GM19438 (cell line): ENCODE measurements around the gene IFNK.

Experiments used
- ATAC-seq: cut with Tn5 transposase; IDR thresholded peaks from one replicate; pipeline ENCODE4 v1.9.1; 2021; ENCODE audit warnings: low read depth; ENCODE audit not compliant: unreplicated experiment

IFNK gene

DNA sequence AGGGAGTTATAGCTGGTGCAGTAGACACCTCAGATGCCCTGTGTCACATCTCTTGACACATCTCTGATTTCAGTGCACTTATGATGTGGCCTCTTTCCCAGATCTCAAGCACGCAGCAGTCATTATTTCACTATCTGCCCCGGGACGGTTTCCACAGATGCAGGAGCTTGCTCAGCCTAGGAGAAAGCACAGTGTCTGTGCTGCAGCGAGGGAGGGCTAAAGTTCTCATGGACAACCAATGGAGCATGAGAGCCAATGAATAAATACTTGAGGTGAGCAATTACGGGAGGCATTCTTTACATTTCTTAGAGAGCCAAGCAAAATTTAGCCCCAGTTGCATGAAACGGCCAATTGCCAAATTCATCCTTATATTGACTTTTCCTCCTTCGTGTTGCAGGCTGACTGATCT lies 12.9 kb downstream of the IFNK start:
- ATAC-seq, result no peak

DNA sequence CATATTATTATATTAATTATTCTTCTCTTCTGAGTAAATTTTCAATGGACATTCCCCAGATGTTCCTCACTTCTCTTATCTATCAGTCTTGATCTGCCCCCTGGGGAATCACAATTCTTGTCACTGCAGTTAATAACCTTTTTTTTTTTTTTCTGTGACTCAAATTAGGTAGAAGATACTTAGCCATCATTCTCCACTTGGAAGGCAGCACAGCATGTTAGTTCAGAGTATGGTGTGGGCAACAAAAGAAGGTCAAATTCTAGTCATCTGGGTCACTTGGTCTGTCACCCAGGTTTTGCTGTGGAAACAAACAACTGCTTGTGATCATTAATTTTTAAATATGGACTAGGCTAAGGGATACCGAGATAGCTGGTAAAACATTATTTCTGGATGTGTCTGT lies 13.7 kb downstream of the IFNK start:
- no peak for ATAC-seq

DNA sequence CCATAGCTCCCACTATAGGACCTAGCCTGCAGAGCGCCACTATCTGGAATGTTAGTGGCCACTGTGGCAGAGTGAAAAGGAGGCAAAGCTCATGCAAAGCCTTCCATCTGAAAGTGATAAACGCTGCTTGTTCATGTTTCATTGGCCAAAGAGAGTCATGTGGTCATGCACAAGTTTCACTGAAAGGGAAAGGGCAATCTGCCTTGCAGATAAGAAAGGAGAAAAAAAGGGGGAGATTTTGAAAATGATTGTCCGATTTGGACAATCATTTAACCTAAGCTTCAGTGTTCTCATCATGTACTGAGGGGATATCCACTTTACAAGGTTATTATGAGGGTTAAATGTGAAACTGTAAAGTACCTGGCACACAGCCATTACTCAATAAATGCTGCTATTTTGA lies 14.6 kb downstream of the IFNK start:
- ATAC-seq, result no peak

DNA sequence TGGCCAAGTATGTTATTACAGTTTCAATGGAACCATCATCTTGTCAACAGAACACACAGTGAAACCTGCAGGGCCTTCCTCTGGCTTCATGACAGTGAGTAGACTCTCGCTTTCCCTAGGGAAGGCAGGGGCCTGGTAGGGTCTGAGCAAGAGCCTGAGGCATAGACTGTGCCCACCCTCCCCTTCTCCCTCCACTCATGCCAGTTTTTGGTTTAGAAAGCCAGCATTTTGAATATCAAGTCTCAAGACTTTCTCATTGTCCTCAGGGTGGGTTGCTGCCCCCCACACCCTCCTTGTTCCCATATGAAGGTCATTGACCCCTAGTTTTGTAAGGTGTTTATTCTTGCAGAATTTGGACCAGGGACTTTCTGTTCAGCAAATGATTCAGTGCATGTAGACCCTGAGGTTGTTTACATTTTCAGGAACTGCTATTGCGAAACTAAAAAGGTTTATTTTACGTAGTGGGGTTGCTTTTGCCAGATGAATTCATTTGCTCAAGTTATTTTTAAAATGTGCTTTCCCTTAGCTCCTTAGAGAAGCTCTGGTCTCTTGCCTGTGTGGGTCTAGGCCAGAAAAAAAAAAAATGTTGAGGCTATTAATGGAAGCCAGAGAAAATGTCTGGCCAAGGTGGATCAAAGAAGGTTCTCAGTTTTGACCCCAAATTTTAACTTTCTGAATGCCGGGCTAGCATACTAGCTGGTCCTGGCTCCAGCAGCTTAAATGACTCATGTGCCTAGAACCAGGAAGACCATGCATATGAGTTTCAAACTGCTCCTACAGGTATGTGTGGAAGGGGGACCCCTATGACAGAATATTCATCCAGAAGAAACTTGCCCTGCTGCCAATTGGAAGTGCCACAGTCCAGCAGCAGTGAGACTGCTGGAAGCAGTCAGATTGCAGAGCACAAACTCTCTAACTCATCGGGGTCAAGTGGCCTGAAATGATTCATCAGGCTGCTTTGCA lies 15.7 kb downstream of the IFNK start:
- ATAC-seq, result peak; percentile 45

DNA sequence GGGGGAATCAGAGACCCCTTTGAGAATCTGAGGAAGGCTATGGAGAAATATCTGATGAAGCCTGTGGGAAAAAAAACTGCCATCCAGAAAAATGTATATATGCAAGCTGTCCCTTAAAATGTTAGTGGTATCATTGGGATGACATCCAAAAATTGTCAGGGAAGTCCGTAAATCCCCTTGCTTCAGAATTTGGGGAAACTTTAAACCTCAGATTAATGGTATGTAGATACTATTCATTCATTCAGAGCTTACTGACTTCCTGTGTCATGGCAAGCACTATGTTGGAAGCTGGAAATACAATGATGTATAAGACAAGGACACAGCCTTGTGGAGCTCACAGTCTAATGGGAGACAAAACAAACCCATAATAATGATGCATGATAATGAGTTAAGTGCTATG lies 16.4 kb downstream of the IFNK start:
- ATAC-seq, result no peak

DNA sequence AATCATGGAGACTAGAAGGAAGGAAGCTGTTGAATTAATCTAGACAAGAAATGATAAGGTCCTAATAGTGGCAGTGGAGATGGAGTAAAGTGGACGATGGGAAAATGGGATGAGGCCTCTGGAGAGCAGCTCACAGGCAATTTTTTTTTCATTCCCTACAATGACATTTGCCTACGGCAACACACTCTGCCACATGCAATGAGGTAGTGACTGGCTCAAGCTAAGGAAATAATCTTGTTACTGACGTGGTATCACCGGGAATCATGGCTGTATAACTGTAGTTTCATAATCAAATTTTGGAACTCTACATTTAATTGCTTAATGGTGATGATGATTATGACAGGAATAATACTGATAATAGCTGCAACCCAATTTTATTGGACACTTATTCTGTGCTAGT lies 17.6 kb downstream of the IFNK start:
- ATAC-seq, result no peak

DNA sequence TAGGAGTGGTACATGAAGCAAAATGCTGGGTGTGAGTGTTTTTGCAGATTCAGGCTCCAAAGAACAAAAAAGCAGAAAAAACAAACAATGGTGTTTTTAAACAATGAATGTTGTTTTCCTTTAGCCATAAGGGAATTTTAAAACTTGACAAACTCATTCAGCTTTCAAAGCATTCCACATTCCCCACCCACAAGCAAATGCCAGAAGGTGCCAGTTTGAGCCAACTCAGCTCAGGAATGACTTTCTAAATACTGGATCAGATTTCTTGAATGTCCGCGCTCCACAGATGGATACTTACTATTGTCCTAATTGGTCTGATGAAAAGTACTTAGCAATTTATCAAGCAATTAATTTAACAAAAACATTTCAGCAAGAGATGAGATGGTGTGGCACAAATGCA lies 18.4 kb downstream of the IFNK start:
- ATAC-seq, result no peak

DNA sequence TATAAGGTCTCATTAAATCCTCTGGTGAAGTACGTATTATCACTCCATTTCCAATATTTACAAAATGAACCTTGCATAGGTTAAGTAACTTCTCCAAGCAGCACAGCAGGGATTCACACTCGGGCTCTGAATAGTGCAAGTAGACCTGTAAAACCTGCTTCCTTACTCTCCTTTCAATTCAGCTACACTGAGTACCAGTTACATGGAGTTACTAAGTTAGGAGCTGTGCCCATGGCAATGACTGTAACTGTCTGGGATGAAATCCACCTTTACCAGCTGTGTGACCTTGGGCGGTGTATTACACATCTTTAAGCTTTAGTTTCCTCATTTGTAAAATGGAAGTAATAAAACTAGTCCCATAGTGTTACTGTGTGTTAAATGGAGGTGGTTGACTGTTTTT lies 21.4 kb downstream of the IFNK start:
- ATAC-seq, result no peak

DNA sequence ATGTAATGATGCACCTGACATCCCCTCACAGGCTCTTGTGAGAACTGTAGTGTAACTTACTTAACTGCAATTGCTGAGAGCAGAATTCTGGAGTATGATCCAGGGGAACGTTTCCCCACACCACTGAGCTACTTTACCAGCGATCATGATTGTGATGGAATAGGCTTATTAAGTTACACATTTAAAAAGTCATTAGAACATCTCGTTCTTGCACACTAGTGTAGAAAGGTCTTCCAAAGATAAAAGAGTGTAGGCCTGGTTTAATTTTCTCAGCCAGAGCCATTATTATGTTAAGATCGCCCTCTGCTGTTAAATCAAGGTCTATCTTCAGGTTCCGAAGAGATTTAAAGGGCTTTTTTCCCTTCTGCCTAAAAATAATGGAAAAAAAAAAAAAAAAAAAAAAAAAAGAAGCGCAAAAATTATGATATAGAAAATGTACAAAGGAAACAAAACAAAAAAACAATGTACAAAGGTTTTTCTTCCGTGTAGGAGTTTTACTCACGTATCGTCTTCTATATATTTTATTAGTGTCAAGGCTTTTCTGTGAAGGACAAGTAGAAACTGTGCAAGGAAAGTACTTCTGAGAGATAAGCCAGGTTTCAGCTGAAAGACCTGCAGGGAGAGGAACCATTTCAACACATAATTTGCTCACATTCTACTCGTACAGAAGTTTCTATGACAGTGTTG lies 24.1 kb downstream of the IFNK start:
- ATAC-seq, result no peak

DNA sequence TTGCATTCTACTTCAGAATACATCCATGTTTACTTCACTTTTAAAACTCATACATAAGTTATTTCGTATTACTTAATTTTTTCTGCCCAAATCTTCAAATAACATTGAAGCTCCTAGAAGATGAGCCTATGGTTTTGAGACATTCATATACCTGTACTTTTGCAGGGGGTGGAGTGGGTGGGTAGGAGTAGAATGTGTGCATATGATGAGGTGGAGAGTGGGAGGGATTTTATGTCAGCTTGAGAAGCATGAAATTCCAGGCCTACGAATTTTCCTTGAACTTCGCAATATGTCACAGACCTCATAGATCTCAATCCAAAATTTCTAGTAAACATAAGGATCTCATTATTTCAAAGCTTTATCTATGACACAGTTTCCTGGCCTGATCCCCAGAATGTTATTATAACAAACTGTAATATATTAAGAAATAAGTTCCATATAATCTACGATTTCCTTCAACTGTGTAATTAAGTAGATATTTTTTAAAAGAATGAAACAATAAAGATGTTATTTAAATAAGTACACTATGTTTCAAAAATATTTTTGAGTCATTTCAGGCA lies 25.2 kb downstream of the IFNK start:
- no peak for ATAC-seq

DNA sequence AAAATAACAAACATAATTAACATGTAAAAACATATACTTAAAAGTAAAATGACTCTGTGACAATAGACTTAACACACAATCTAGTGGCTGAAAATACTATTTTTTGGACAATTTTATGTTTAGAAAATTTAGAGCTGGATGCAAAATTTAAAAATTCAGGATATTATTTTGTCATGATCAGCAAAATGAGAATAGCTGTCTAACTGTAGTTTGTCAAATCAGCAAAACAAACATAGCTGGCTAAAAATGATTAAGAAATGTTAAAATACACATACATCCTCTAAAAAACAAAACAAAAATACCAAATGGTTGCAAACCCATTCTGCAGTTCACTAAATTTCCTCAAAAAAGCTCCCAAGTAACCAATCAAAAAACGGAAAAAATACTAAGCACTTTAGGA lies 30.6 kb downstream of the IFNK start:
- no peak for ATAC-seq

DNA sequence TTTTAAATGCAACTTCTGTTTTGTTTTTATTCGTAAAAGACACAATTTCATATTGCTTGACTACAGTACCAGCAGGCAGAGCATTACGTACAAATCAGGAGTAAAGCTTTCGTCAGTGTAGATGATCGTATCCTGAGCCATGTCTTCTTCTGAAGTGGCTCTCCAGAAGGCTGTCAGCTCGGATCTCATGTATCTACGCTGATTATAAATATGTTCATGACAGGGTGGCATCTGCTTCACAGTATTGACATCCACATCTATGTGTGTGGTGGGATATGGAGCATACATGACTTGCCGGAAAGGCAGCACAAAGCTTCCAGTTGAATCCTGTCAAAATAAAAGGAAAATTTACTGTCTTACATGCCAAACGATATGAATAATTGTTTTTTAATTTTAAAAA lies 32.4 kb downstream of the IFNK start:
- ATAC-seq, result no peak

DNA sequence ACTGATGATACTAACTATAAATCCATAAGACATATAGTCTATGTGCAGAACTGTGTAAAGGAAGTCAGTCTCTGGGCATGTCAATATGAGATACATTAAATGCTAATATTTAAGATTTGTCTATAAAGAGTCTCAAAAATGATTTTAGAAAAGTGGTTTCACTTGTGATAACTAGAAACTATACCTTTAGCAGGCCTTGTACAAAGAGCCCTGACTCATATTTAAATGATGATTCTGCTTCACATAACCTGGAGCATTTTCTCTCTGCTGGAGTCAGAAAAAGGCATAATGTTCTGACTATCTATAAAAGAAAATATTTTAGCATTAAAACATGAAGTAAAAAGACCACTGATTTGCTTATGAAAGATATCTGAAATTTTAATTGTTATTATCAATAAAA lies 34.2 kb downstream of the IFNK start:
- no peak for ATAC-seq

DNA sequence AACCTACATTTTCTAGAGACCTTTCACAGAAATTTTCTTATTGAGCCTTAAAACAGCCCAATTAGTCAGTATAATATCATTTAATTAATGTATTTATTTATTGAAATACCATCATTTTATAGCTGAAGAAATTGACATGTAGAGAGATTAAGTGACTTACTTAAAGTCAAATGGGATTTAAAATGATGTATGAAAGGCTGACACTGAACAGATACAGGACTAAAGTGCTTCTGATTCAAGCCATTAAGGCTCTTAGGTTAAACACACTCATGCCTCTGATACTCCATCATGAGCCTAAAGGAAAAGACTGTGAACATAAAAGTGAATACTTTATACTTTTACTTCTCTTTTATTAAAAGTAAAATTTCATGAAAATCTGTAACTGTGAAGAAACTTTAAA lies 36.4 kb downstream of the IFNK start:
- ATAC-seq, result no peak

DNA sequence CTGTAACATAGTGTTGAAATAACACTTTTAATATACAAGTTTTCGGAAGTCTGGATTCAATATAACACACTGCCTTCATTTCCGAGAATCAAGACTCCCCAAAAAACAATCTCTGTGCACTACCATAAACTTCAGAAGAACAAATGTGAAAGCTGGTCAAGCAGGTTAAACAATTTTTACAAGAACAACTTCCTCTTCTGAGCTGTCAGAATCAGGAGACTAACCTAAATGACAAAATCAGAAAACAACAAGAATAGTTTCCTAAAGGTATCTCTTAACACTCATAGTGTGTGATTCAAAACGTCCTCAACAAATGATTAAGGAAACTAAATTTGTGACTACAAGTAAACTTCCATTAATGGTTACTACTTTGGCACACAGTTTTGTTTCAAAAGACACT lies 37.6 kb downstream of the IFNK start:
- ATAC-seq, result no peak

DNA sequence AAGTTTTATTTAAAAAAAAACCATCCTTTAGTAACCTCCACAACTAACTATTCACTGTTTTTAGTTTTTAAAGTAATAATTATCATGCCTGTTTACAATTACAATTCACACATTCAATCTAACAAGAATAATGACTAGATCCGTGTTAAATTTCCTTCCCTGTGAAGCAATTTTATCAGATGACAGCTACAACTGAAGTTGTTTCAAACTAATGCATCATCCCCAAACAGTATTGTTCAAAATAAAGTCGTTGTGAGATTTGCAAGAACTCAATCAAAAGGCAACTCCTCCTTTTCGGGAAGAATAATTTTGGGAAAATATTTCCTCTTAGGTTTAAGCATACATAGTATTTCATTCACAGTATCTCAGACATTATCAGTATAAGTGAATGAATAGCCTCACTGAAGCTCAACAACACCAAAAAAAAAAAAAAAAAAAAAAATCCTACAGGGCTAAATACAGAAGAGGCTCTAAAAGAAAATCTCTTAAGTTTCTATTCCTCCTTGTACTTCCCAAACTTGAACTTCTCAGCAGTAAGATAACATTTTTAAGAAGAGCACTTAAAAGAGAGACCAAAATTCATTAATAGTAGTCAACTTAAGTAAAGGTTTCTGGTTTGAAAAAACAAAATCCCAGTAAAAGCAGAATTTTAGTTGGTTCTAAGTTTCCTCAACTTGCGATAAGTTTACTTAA lies 39.8 kb downstream of the IFNK start:
- no peak for ATAC-seq

DNA sequence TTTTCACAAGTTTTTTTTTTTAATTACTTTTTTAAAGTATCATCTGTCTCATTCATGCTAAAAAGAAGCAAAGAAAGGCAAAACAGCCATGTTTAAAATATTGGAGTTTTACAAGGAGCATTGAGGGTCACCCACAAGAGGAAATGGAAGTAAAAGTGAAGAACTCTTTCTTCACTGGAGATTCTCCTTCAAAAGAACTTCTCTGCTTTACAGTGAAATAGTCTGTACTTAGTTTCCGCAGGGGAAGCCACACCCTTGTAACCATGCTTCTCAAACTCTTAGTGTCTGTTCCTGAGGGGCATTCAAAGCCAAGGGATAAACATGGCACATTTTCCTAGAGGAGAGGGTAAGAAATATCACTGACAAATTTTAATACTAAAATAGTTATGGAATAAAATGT lies 40.6 kb downstream of the IFNK start:
- no peak for ATAC-seq

DNA sequence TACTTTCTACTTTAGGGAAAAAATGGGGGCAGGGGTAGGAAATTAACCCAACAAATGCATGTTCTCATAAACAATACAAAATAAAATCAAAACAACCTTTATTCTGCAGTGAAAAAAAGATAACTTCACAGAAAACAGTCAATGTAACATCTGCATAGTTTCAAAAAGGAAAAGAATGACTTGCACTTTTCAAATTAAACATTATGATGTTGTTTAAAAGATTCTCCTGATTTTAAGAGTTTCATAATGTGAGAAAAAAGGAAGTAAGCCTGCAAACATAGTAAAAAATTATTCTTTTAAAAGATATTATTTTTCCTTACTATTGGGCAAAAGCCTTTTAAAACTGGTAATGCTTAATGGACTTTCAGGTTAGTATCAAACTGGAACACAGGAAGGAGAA lies 41.6 kb downstream of the IFNK start:
- no peak for ATAC-seq

DNA sequence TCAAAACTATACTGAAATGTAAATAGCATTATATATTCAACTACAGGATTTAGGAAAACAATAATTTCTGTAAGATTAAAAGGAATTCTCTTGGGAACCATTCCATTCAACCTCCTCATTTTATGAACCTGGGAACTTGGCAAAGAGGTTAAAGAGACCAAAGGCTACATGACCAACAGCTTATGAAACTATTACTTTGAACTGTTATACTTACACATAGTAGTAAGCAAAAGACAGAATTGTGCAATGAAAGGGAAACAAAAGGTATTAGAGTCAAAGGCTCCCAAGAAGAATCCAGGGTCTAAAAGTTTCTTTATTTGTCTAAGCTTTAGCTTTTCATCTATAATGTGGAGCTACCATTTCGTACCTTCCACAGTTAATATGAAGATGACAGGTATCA lies 42.0 kb downstream of the IFNK start:
- ATAC-seq, result no peak

DNA sequence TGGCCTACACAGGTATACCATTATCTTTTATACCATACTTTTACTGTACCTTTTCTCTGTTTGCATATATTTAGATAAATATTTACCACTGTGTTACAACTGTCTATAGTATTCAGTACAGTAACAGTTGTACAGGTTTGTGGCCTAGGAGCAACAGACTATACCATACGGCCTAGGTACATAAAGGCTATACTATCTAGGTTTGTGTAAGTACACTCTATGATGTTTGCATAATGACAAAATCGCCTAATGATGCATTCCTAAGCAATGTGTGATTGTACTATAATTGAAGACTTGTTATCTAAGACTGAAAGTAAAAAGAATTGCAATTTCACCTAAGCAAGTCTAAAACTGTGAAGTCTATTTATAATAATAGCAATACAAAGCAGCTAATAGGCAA lies 45.3 kb downstream of the IFNK start:
- ATAC-seq, result no peak

DNA sequence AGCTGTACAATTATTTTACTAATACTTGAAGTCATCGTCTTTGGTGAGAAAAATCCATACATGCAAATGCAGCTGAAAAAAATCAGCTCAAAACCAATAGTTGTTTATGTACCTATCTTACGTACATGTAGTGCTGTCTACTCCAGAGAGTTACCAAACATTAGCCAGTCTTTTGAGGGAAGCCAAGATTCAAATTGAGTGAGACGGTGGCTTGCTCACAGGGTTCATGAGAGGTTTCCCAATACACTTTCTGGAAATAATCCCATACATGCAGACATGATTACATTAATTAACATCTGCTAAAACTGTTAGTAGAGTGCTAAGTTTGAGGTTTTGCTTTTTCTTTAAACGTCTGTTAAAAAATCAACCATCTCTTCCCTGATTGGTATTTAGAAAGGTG lies 46.9 kb downstream of the IFNK start:
- ATAC-seq, result no peak
